Fibroblast of skin of left quadriceps (primary cell): ENCODE results near the gene ORMDL3.

ENCODE experiments used
- DNase-seq, 2 experiments: peaks; one replicate each; pipeline ENCODE4 v3.0.0-alpha.2; 2013; ENCODE audit warnings: low read depth in 2 of 2

ORMDL3 gene, protein sequence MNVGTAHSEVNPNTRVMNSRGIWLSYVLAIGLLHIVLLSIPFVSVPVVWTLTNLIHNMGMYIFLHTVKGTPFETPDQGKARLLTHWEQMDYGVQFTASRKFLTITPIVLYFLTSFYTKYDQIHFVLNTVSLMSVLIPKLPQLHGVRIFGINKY

DNA sequence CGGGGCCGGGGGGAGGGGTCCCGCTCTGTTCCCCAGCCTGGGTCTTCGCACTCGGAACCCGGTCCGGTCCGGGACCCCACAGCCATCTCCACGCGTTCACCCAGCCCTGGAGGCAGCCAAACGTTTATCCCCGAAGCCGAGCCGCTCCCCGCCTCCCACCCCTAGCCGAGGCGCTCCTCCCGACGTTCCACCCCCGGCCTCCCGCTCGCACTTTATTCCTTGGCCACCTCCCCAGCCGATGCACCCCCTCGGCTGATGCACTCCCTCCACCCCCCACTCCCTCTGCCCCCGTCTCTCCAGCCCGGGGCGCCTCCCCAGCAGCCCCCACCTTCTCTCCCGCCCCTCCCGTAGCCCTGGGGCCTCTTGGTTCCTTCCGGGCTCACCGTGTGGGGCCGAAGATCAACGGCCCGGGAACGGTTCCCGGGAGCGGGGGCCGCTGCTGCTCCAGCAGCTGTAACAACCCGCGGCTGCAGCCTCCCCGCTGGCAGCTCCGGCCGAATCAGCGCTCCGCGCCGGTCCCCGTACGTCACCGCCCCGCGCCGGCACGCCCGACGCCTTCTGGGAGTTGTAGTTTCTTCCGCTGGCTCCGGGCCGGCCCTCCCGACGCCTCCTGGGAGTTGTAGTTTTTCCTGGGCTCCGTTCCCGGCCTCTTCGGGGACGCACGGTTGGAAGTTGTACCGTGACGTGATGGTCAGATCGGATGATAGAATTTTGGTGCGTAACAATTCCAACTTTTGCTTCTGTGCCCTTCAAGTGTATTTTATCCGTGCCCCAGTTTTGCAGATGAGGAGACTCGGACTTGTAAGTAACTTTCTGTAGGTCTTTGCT is at the start of gene ORMDL3, which contains the start of gene LRRC3C:
TSS of gene ORMDL3 (minus strand) at position 501 of the 828 bp plus-strand sequence. CDS start 3,398 bp downstream, outside the sequence.
TSS of gene LRRC3C (plus strand) at position 632 of the 828 bp plus-strand sequence. CDS start 13,792 bp downstream, outside the sequence.
- peak; percentile 82 for DNase-seq

DNA sequence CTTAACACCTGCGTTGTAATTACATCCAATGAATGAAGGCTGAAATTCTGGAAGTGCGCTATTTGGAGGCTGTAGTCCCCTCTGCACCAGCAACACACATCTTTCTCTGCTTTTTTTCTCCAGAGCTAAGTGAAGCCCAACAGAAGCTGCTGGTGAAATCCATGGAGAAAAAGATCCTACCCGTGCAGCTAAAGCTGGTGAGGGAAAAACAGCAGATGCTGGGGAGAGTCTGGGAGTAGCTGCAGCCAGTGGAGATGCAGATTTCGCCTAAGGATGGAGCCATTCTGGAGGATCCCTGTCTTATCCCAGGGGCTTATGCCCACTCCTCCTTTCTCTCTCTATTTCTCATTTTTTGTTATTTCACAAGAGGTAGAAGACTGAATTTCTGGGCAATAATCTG is 48.4 kb upstream of the ORMDL3 start:
- DNase-seq = no peak

DNA sequence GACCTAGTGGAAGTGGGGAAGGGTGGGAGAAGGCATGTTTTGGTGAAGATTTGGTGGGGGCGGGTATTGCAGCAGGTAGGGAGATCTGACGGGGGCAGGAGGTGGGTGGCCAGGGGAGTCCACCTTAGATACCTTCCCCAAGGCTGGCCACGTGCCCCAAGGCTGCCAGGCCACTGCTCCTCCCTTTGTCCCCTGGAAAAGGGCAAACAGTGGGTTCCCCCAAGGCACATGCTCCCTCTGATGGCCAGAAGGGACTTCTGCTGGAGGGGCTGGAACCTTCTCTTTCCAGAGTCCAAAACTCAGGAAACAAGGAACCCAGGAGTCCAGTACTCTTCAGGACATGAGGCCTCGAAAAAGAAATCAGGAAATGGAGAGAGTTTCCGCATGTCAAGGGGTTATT is 47.0 kb upstream of the ORMDL3 start:
- DNase-seq = no peak

DNA sequence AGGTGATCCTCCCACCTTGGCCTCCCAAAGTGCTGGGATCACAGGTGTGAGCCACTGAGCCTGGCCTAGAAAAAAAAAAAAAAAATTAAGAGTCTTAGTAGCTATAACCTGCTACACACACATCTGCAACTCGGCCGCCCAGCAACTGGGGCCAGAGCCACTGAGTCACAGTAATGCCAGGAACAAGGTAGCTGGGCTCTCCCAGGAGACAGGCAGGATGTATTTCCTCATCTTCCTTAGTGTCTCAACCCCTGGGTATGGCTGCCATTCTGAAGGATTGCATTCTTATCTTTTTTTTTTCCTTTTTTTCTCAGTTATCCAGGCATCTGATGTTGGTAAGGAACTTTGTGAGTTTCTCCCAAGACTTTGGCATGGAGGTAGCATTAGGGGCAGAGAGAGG is 46.1 kb upstream of the ORMDL3 start:
- no peak for DNase-seq

DNA sequence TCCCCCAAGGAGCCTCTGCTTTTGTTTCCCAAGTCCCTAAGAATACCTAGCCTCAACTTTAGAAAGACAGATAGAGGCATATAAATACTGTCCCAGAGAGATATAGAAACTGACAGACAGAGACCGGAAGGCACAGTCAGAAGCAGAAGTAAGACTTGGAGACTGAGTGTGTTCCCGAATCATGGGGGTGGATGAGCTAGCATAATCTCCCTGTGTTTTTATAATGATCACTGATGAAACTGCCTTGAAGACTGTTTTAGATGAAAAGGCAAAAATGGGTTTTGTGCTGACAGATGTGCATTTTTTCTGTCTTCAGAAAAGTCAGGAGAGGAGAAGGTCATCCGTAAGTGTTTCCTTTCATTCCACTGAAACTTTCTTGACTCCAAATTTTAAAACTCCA is 44.9 kb upstream of the ORMDL3 start:
- no peak for DNase-seq

DNA sequence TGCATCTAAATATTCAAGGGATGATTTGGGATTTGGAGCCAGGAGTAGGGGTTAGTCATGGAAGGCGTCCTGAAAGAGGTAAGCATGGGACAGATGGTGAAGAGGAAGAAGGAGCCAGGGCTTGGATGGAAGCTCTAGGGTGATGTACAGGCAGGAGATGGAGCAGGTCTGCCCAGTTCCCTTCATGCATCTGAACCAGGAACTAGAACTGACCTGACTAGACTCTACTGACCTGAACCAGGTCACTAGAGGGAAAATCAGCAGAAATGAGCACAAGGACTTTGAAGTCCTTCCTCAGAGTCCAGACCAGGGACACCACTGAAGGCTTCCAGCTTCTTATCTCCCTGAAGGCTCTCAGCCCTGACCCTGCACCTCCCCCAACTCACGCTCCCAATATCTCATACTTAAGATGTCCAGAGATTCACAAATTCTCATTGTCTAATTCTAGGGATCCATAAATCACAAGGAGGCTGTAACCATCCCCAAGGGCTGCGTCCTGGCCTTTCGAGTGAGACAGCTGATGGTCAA is 43.7 kb upstream of the ORMDL3 start:
- DNase-seq = no peak

DNA sequence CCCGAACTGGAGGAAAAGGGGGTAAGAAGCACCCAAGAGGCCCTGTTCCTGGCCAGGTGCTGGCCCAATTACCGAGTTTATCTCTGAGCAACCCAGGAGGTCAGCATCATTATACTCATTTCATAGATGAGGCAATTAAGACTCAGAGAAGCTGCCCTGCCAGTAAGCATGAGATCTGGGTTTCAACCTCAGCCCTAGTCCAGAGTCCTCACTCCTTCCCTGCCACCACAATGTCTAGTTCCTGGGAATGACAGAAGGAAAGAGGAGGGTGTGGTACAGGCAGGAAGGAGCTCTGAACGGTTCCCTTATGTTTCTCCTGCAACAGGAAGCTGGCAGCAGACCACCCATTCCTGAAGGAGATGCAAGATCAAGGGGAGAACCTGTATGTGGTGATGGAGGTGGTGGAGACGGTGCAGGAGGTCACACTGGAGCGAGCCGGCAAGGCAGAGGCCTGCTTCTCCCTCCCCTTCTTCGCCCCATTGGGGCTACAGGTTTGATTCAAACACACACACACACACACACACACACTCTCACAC is 42.8 kb upstream of the ORMDL3 start:
- no peak for DNase-seq

DNA sequence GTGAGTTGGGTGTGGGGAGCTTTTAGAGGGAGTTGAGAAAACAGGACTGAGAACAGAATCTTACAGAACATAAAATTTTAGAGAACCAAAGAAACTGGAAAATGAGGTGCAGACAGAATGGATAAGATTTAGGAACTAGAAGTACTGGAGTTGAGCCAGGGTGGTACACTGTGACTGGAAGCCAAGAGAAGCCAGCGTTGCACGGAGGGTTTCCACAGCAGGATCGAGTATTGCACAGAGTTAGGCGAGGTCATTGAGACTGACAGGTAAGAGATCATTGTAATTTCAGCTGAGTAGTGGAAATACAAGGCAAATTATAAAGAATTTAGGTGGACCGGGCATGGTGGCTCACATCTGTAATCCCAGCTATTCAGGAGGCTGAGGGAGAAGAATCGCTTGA is 42.0 kb upstream of the ORMDL3 start:
- no peak for DNase-seq

DNA sequence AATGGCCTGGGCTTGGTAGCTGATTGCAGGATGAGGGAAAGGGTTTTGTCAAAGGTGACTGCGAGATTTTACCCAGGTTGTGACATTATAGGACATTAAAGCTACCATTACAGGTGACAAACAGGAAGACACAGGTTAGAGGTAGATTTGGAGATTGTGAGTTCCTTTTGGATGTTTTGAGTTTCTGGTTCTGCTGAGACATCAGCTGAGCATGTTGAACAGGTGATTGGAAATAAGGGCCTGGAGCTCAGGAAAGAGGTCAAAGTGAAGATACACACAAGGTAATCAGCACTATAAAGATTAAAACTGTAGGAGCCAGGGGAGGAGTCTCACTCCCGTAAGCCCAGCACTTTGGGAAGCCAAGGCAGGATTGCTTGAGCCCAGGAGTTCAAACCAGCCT is 41.4 kb upstream of the ORMDL3 start:
- DNase-seq = no peak

DNA sequence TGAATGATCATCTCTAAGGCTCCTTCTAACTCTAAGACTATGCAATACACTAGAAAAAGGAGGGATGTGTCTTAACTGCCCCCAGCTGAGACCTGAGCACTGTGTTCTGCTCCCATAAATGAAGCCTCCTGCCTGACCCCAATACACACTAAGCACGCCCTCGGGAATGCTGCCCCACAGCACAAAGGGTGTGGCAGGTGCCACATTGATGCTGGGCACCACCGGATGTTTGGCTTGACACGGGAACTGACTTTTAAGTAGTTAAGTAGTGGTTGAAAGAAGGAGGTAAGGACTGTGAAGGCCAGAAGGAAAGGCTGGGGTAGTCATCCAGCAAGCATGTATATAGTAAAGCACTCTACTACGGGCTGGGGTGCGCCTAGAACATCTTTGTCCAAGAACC is 39.4 kb upstream of the ORMDL3 start:
- no peak for DNase-seq

DNA sequence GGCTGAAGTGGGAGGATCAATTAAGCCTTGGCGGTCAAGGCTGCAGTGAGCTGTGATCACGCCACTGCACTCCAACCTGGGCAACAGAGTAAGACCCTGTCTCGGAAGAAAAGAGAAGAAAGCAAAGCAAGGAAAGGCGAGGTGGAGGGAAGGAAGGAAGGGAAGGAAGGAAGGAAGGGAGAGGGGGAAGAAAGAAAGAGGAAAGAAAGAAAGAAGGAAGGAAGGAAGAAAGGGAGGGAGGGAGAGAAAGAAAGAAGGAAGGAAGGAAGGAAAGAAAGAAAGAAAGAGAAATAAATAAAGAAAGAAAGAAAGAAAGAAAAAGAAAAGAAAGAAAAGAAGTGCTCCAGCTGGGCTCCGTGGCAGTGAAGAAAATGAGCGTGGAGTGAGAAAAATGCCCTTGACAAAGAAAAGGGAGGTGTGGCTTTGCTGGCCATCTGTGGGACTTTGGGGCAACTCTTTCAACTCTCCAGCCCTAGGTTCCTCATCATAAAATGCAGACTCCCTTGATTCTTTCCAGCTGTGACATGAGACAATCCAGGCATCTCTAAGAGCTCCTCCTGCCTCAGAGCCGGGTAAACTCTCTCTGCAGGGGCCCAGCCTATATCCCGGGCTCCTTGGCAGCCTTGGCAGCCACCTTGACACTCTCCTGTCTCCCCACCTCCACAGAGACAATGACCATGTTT is 37.8 kb upstream of the ORMDL3 start:
- no peak for DNase-seq

DNA sequence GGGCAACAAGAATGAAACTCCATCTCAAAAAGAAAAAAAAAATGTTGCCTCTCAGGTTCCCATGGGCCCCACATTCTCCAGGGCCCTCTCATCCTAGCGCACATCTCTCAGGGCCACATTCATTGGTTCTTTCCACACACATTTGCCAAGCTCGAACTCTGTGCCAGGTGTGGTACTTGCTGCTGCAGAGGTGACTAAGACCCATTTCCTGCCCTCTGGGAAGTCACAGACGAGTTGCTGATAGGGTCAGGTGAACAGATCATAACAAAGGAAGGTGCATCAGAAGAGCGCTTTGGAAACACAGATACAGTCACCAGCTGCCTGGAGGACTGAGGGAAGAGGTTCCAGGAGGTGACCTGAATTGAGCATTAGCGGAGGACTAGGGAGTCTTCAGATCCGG is 36.4 kb upstream of the ORMDL3 start:
- no peak for DNase-seq

DNA sequence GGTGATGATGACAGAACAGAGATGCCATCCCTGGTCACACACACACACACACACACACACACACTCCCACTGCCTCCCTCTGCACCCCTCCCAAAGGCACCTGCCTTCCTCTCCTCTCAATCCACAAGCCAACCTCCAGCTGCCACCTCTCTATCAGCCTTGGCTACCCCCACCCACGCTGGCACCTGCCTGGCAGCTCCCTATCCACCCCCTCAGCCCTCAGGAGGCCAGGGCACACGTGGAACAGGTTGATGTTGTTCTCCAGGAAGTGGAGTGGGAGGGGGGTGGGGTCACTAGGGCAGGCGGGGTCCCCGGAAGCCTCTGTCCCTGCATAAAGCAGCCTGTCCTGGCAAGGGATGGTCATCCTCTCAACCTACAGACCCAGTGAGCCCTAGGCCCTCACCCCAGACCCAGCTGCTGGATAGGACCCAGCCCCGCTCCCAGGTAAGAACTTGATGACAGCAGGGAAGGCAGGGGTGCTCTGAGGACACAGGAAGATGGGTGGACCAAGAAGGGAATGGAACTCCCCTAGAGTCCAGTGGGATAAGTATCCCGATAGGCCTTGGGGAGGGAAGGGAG is 35.3 kb upstream of the ORMDL3 start, which contains the start of gene GSDMA:
TSS of gene GSDMA (plus strand) at position 363 of the 579 bp plus-strand sequence. CDS start 2,684 bp downstream, outside the sequence.
- DNase-seq = no peak

DNA sequence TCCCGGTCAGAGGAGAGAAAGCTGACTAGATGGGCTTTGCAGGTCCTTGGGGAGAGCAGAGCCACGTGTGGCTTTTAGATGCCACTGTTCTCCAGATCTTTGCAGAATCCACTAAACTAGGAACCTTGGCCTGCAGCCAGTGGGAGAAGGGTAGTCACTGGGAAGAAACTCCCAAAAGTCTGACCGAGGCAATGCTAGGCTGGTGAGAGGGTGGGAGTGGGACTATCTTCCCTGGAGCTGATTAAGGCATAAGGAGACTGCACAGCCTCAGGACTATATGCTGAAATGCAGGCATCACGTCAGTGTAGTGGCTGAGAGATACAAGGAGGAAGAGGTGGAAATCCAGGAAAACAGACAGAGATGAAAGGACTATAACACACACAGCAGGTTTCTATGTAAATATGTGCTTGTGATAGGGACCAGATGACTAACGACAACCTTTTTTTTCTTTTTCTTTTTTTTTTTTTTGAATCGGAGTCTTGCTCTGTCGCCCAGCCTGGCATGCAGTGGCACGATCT is 33.2 kb upstream of the ORMDL3 start:
- no peak for DNase-seq

DNA sequence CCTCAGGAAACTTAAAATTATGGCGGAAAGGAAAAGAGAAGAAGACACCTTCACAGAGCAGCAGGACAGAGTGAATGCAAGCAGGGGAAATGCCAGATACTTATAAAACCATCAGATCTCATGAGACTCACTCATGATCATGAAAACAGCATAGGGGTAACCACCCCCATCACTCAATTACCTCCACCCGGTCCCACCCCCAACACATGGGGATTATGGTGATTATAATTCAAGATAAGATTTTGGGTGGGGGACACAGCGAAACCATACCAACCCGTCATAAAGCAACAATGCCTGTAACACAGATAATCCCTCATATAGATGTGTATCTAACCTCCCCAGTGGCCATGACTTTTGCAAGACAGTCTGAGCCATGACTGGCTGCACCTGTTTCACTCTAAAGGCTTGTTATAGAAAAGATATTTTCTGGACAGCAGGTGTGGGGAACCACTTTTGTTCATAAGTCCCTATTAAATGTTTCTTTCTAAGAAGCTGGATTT is 28.4 kb upstream of the ORMDL3 start:
- no peak for DNase-seq

DNA sequence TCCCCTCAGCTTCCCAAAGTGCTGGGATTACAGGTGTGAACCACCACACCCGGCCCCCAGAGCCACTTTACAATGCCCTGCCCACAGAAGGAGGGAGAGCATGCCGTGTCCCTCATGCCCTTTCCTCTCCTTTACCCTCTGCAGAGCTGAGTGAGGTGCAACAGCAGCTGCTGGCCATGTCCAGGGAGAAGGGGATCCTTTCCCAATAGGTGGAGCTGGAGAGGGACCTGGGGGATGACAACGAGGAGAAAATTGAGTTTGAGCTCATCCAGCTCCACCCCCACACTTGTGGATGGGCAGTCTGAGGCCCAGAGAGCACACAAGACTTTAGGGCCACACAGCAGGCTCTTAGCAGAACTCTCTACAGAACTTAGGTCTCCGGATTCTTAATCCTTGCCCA is 27.5 kb upstream of the ORMDL3 start:
- no peak for DNase-seq

DNA sequence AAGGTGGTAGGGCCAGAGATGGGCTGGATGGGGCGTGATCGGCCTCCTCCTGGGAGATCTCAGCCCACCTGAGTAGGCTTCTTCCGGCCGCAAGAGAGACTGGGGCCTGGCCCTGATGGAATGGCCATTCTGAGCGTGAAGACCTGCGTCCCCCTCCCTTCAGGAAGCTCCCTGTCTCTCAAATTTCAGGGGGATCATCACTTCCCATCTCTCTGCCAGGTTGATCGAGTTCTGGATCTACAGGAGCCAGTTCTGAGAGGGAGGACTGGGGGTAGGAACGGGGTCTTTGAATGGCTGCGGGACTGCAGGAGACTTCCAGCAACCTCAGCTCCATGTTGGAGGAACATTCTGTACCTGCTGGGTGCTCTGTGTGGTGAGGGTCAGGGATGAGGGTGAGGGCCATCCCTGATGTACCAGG is 26.1 kb upstream of the ORMDL3 start:
- no peak for DNase-seq

DNA sequence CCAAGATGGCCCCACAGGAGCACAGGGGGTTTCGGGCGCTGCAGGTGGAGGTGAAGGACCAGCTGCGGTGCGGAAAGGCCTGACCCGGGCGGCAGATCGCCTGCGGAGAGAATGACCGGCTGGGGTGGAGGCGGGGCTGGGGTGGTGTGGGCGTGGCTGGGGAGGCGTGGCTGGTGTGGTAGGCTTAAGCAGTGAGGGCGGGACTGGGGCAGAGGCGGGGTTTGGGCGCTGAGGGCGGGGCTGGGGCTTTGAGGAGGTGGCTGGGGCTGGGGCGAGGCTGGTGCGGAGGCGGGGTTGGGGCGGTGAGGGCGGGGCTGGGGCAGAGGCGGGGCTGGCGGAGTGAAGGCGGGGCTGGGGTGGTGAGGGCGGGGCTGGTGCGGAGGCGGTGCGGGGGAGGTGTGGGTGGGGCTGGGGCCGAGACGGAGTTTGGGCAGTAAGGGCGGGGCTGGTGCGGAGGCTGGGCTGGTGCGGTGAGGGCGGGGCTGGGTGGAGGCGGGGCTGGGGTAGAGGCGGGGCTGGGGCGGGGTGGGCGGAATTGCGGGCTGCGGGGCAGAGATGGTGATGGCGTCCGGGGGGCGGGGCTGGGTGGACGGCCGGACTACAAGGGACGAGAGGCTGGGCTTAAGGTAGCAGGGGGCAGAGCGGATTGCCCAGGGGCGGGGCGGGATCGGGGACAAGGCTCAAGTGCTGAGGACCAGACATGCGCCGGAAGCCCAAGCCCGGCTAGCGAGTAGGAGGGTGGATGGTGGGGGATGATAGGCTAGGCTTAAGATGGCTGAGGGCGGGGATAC is 25.5 kb upstream of the ORMDL3 start:
- DNase-seq = peak; percentile 84

DNA sequence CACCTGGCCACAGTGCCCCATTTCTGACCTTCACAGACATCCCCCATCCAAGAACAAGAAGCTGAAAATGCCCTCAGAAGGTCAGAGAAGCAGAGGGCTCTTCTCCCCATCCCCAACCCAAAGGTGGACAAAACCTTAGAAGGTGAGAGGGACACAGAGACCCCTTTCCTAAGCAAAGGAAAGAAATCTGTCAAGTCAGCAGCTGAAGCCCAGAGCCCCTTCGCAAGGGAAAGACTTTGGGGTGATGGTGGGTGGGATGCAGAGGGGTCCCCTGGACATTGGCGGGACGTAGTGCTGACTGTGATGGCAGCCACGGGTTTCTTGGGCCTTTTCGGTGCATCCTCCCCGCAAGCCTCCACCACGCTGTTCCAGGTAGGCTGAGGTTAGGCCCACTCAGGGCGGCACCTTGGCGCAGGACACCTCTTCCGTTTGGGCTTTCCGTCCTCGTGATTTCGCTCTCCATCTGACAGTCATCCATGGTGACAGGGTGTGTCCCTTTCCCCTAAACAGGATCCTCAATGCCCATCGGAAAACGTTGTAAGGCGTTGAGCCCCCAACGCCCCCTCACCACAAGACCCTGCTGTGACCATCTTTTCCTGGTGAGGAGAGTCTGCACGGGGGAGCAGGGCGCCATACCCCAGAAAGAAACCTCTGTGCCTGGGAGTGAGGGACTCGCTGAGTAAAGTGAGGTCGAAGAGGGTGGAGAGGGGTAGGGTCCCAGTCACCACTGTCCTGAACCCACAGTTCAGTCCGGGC is 24.7 kb upstream of the ORMDL3 start:
- no peak for DNase-seq

DNA sequence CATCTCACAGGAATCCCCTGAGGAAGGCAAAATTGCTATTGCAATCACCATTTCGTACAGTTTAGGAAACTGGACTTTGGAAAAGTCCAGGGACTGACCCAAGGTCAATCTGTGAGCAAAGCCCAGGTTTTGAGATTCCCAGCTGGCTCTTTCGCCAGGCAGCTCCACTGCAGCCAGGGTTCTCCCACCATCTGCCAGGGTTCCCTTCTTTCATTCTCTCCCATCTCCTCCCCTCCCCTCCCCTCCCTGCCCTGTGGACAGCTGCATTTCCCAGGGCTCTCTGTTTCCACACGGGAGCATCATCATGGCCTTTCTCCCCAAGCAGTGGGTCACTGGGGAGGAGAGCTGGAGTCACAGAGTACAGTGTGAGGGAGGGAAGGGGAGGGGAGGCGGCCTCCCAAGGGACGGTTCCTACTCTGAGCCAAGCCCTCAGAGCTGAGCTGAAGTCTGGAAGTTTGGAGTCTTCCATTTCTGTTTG is 23.5 kb upstream of the ORMDL3 start:
- DNase-seq = no peak
